HEK293 (cell line): ENCODE results near the gene STAT3.

Experiments
- ATF2 ChIP-seq: fragments of 450-650 bp; formaldehyde crosslinking; IDR thresholded peaks from 2 replicates; pipeline ENCODE4 v1.5.1; 2016; ENCODE audit warnings: missing biosample characterization, missing genetic modification characterization, low read depth
- GLIS1 ChIP-seq: fragments of 450-650 bp; formaldehyde crosslinking; IDR thresholded peaks from 2 replicates; pipeline ENCODE4 v1.5.1; 2016; ENCODE audit warnings: missing biosample characterization, missing genetic modification characterization
- GLIS2 ChIP-seq: fragments of 450-650 bp; formaldehyde crosslinking; IDR thresholded peaks from 2 replicates; pipeline ENCODE4 v1.5.1; 2016; ENCODE audit warnings: missing biosample characterization, missing genetic modification characterization
- HOXC10 ChIP-seq: sonication (generic); formaldehyde crosslinking; IDR thresholded peaks from 2 replicates; pipeline ENCODE4 v1.8.1; 2023; ENCODE audit warnings: mild to moderate bottlenecking, missing genetic modification reagents
- KLF10 ChIP-seq: fragments of 450-650 bp; IDR thresholded peaks from 2 replicates; pipeline ENCODE4 v1.5.1; 2018; ENCODE audit warnings: missing biosample characterization, mild to moderate bottlenecking, missing genetic modification characterization
- PATZ1 ChIP-seq: fragments of 450-650 bp; formaldehyde crosslinking; IDR thresholded peaks from 2 replicates; pipeline ENCODE4 v1.5.1; 2016; ENCODE audit warnings: missing biosample characterization, missing genetic modification characterization
- PRDM2 ChIP-seq: fragments of 450-650 bp; formaldehyde crosslinking; IDR thresholded peaks from 2 replicates; pipeline ENCODE4 v1.5.1; 2016; ENCODE audit warnings: missing biosample characterization, missing genetic modification characterization, borderline replicate concordance
- SP3 ChIP-seq: fragments of 450-650 bp; formaldehyde crosslinking; IDR thresholded peaks from 2 replicates; pipeline ENCODE4 v1.5.1; 2016; ENCODE audit warnings: missing biosample characterization, missing genetic modification characterization
- ZFP3 ChIP-seq: fragments of 450-650 bp; formaldehyde crosslinking; IDR thresholded peaks from 2 replicates; pipeline ENCODE4 v1.5.1; 2016; ENCODE audit warnings: low read depth, missing biosample characterization, missing genetic modification characterization
- ZFP41 ChIP-seq: fragments of 450-650 bp; formaldehyde crosslinking; IDR thresholded peaks from 2 replicates; pipeline ENCODE4 v1.5.1; 2016; ENCODE audit warnings: missing biosample characterization, missing genetic modification characterization, borderline replicate concordance
- ZFP69B ChIP-seq: fragments of 450-650 bp; formaldehyde crosslinking; IDR thresholded peaks from 2 replicates; pipeline ENCODE4 v1.5.1; 2016; ENCODE audit warnings: missing biosample characterization, missing genetic modification characterization
- ZNF114 ChIP-seq: fragments of 450-650 bp; formaldehyde crosslinking; IDR thresholded peaks from 2 replicates; pipeline ENCODE4 v1.5.0; 2017; ENCODE audit warnings: missing biosample characterization, missing genetic modification characterization
- ZNF121 ChIP-seq: fragments of 450-650 bp; formaldehyde crosslinking; IDR thresholded peaks from 2 replicates; pipeline ENCODE4 v1.5.1; 2016; ENCODE audit warnings: missing biosample characterization, missing genetic modification characterization
- ZNF146 ChIP-seq: fragments of 450-650 bp; formaldehyde crosslinking; IDR thresholded peaks from 2 replicates; pipeline ENCODE4 v1.5.1; 2016; ENCODE audit warnings: missing biosample characterization, missing genetic modification characterization
- ZNF223 ChIP-seq: fragments of 450-650 bp; formaldehyde crosslinking; IDR thresholded peaks from 2 replicates; pipeline ENCODE4 v1.5.1; 2016; ENCODE audit warnings: missing biosample characterization, missing genetic modification characterization
- ZNF404 ChIP-seq: fragments of 450-650 bp; formaldehyde crosslinking; IDR thresholded peaks from 2 replicates; pipeline ENCODE4 v1.5.1; 2017; ENCODE audit warnings: missing biosample characterization, missing genetic modification characterization
- ZNF426 ChIP-seq: fragments of 450-650 bp; formaldehyde crosslinking; IDR thresholded peaks from 2 replicates; pipeline ENCODE4 v1.5.1; 2017; ENCODE audit warnings: missing biosample characterization, missing genetic modification characterization, mild to moderate bottlenecking, inconsistent platforms, moderate library complexity
- ZNF514 ChIP-seq: fragments of 450-650 bp; formaldehyde crosslinking; IDR thresholded peaks from 2 replicates; pipeline ENCODE4 v1.5.1; 2016; ENCODE audit warnings: missing biosample characterization, missing genetic modification characterization
- ZNF518A ChIP-seq: fragments of 450-650 bp; formaldehyde crosslinking; conservative IDR thresholded peaks from 2 replicates; pipeline ENCODE4 v1.5.1; 2016; ENCODE audit warnings: low read depth, missing biosample characterization, missing genetic modification characterization
- ZNF555 ChIP-seq: fragments of 450-650 bp; formaldehyde crosslinking; conservative IDR thresholded peaks from 2 replicates; pipeline ENCODE4 v1.5.1; 2017; ENCODE audit warnings: missing biosample characterization, mild to moderate bottlenecking, missing genetic modification characterization, inconsistent platforms
- ZNF621 ChIP-seq: fragments of 450-650 bp; formaldehyde crosslinking; IDR thresholded peaks from 2 replicates; pipeline ENCODE4 v1.5.1; 2017; ENCODE audit warnings: missing biosample characterization, missing genetic modification characterization
- ZNF624 ChIP-seq: fragments of 450-650 bp; formaldehyde crosslinking; IDR thresholded peaks from 2 replicates; pipeline ENCODE4 v1.5.1; 2017; ENCODE audit warnings: missing biosample characterization, missing genetic modification characterization
- ZNF776 ChIP-seq: fragments of 450-650 bp; formaldehyde crosslinking; IDR thresholded peaks from 2 replicates; pipeline ENCODE4 v1.5.0; 2017; ENCODE audit warnings: missing biosample characterization, missing genetic modification characterization, borderline replicate concordance
- ZNF843 ChIP-seq: fragments of 450-650 bp; formaldehyde crosslinking; IDR thresholded peaks from 2 replicates; pipeline ENCODE4 v1.5.1; 2016; ENCODE audit warnings: missing biosample characterization, missing genetic modification characterization
- TF ChIP-seq, protein P1 (sequence below): fragments of 450-650 bp; IDR thresholded peaks from 2 replicates; pipeline ENCODE4 v1.5.1; 2018; ENCODE audit warnings: missing biosample characterization, missing genetic modification characterization

The STAT3 gene

GRCh38 chr17:42407289-42407836, 19.1 kb upstream of the STAT3 start (continued):
- no peak for TF ChIP-seq ZNF776
- no peak for TF ChIP-seq ZFP69B
- peak; percentile 22; the same call in 1 of the 2 replicates for TF ChIP-seq GLIS2
- no peak for TF ChIP-seq ATF2 (tag by site-specific recombination)
- no peak for TF ChIP-seq HOXC10 (CRISPR knock-in tag)
- no peak for TF ChIP-seq ZNF621 (tag by site-specific recombination)
- TF ChIP-seq ZNF426 (tag by site-specific recombination), result no peak
- TF ChIP-seq KLF10 (tag by site-specific recombination), result no peak
- no peak for TF ChIP-seq ZNF223
- TF ChIP-seq ZFP3, result no peak
- TF ChIP-seq ZNF843, result no peak
- TF ChIP-seq ZNF404, result no peak
- TF ChIP-seq, protein P1, sequence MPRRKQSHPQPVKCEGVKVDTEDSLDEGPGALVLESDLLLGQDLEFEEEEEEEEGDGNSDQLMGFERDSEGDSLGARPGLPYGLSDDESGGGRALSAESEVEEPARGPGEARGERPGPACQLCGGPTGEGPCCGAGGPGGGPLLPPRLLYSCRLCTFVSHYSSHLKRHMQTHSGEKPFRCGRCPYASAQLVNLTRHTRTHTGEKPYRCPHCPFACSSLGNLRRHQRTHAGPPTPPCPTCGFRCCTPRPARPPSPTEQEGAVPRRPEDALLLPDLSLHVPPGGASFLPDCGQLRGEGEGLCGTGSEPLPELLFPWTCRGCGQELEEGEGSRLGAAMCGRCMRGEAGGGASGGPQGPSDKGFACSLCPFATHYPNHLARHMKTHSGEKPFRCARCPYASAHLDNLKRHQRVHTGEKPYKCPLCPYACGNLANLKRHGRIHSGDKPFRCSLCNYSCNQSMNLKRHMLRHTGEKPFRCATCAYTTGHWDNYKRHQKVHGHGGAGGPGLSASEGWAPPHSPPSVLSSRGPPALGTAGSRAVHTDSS, result no peak
- no peak for TF ChIP-seq PRDM2
- no peak for TF ChIP-seq ZNF146 (tag by site-specific recombination)
- TF ChIP-seq ZNF121 (tag by site-specific recombination), result no peak
- no peak for TF ChIP-seq ZNF514
- TF ChIP-seq ZFP41 (tag by site-specific recombination), result no peak
- peak; percentile 45; the same call in 1 of the 2 replicates for TF ChIP-seq PATZ1 (tag by site-specific recombination)
- no peak for TF ChIP-seq ZNF555 (tag by site-specific recombination)
- peak; percentile 54 for TF ChIP-seq SP3
- no peak for TF ChIP-seq ZNF518A
- TF ChIP-seq ZNF114 (tag by site-specific recombination), result no peak
- no peak for TF ChIP-seq ZNF624 (tag by site-specific recombination)
- peak; percentile 23 for TF ChIP-seq GLIS1 (tag by site-specific recombination)
